GM23338 (cell line): ENCODE results near the gene HDAC11. TPM values are rescaled to one million over a fixed set of nuclear protein-coding genes. Genes with fewer than 3 reads are reported as not detected.

ENCODE experiments used
- ATAC-seq: fragments of 200-7000 bp; cut with Tn5 transposase; 3 replicates; pipeline ENCODE4 v1.9.1; 2020
- DNase-seq: peaks from one replicate; pipeline ENCODE4 v3.0.0-alpha.2; 2015; ENCODE audit warnings: low spot score
- H2AFZ ChIP-seq: fragments of 200-600 bp; sonication (generic); 2 replicates; pipeline ENCODE4 v1.8.0; 2016; ENCODE audit warnings: antibody characterized with exemption, mild to moderate bottlenecking, moderate library complexity
- H3F3A ChIP-seq: fragments of 200-600 bp; sonication (generic); replicated peaks from 2 replicates; pipeline ENCODE4 v1.8.0; 2017; ENCODE audit warnings: antibody characterized with exemption, mixed run types, low read depth
- H3K27ac ChIP-seq: fragments of 200-600 bp; sonication (generic); 2 replicates; pipeline ENCODE4 v1.6.1; 2016; ENCODE audit warnings: low read depth
- H3K27me3 ChIP-seq: fragments of 200-600 bp; sonication (generic); 2 replicates; pipeline ENCODE4 v1.8.0; 2016; ENCODE audit warnings: mild to moderate bottlenecking, mixed run types, moderate library complexity; ENCODE audit not compliant: insufficient read depth
- H3K36me3 ChIP-seq: fragments of 200-600 bp; sonication (generic); 2 replicates; pipeline ENCODE4 v1.8.0; 2016; ENCODE audit warnings: mild to moderate bottlenecking; ENCODE audit not compliant: insufficient read depth
- H3K4me1 ChIP-seq: fragments of 200-600 bp; sonication (generic); 2 replicates; pipeline ENCODE4 v1.8.0; 2016; ENCODE audit warnings: mild to moderate bottlenecking, moderate library complexity; ENCODE audit not compliant: insufficient read depth
- H3K4me2 ChIP-seq: fragments of 200-600 bp; sonication (generic); 2 replicates; pipeline ENCODE4 v1.7.1; 2017; ENCODE audit warnings: mixed run types
- H3K4me3 ChIP-seq: fragments of 200-600 bp; sonication (generic); 2 replicates; pipeline ENCODE4 v1.6.1; 2016; ENCODE audit warnings: mixed run types
- H3K79me2 ChIP-seq: fragments of 200-600 bp; sonication (generic); replicated peaks from 2 replicates; pipeline ENCODE4 v1.8.0; 2017; ENCODE audit warnings: mild to moderate bottlenecking; ENCODE audit not compliant: insufficient read depth
- H3K9me2 ChIP-seq: fragments of 200-600 bp; sonication (generic); 2 replicates; pipeline ENCODE4 v1.8.0; 2017; ENCODE audit not compliant: insufficient read depth
- H4K20me1 ChIP-seq: fragments of 200-600 bp; sonication (generic); replicated peaks from 2 replicates; pipeline ENCODE4 v1.8.0; 2017; ENCODE audit warnings: mild to moderate bottlenecking; ENCODE audit not compliant: insufficient read depth
- H3K27ac Mint-ChIP-seq: 2 replicates; pipeline ENCODE4 v1.8.0; 2020; ENCODE audit warnings: inconsistent platforms, mild to moderate bottlenecking, moderate library complexity, mixed read lengths
- H3K27me3 Mint-ChIP-seq: 3 replicates; pipeline ENCODE4 v1.8.0; 2022; ENCODE audit warnings: low read depth, mild to moderate bottlenecking, moderate library complexity, mixed read lengths, inconsistent platforms; ENCODE audit not compliant: insufficient read depth, poor library complexity
- H3K36me3 Mint-ChIP-seq: 3 replicates; pipeline ENCODE4 v1.8.0; 2021; ENCODE audit warnings: low read depth, mild to moderate bottlenecking, inconsistent platforms, moderate library complexity, mixed read lengths
- H3K4me1 Mint-ChIP-seq: 3 replicates; pipeline ENCODE4 v1.8.0; 2020; ENCODE audit warnings: mild to moderate bottlenecking, inconsistent platforms, mixed read lengths
- H3K4me3 Mint-ChIP-seq: 3 replicates; pipeline ENCODE4 v1.8.0; 2021; ENCODE audit warnings: moderate library complexity, mild to moderate bottlenecking, inconsistent platforms, mixed read lengths
- H3K9me3 Mint-ChIP-seq: 3 replicates; pipeline ENCODE4 v1.8.0; 2020; ENCODE audit warnings: moderate library complexity, mild to moderate bottlenecking, inconsistent platforms, mixed read lengths
- CTCF ChIP-seq, 2 experiments: fragments of 200-600 bp in 1 of 2; sonication (generic) in 1 of 2; conservative IDR thresholded peaks; 2 replicates each; pipeline versions ENCODE4 v1.5.1 to v1.6.1; 2016 to 2017; ENCODE audit warnings: antibody characterized with exemption in 2 of 2, low read depth in 2 of 2, mild to moderate bottlenecking in 2 of 2, moderate library complexity in 1 of 2
- ETS1 ChIP-seq: IDR thresholded peaks from 2 replicates; pipeline ENCODE4 v1.6.1; 2016; ENCODE audit warnings: antibody characterized with exemption
- EZH2 ChIP-seq: fragments of 200-600 bp; sonication (generic); IDR thresholded peaks from one replicate; pipeline ENCODE4 v1.8.0; 2017; ENCODE audit warnings: antibody characterized with exemption, mild to moderate bottlenecking, low read depth; ENCODE audit not compliant: unreplicated experiment
- EZH2phosphoT487 ChIP-seq: fragments of 200-600 bp; sonication (generic); IDR thresholded peaks from one replicate; pipeline ENCODE4 v1.8.1; 2018; ENCODE audit warnings: antibody characterized with exemption; ENCODE audit not compliant: unreplicated experiment
- JUNB ChIP-seq: IDR thresholded peaks from one replicate; pipeline ENCODE4 v1.6.1; 2016; ENCODE audit warnings: antibody characterized with exemption; ENCODE audit not compliant: unreplicated experiment
- NANOG ChIP-seq: IDR thresholded peaks from 2 replicates; pipeline ENCODE4 v1.6.1; 2016; ENCODE audit warnings: antibody characterized with exemption, borderline replicate concordance
- POLR2AphosphoS5 ChIP-seq: IDR thresholded peaks from 2 replicates; pipeline ENCODE4 v1.6.1; 2016; ENCODE audit warnings: antibody characterized with exemption, low read depth
- REST ChIP-seq: IDR thresholded peaks from one replicate; pipeline ENCODE4 v1.6.1; 2018; ENCODE audit warnings: antibody characterized with exemption; ENCODE audit not compliant: unreplicated experiment
- STAT1 ChIP-seq: IDR thresholded peaks from one replicate; pipeline ENCODE4 v1.6.1; 2016; ENCODE audit warnings: antibody characterized with exemption; ENCODE audit not compliant: unreplicated experiment
- ZNF331 ChIP-seq: fragments of 250-450 bp; sonication (Bioruptor Pico); IDR thresholded peaks from 2 replicates; pipeline ENCODE4 v1.5.0; 2020; ENCODE audit warnings: low read depth, mild to moderate bottlenecking, moderate library complexity
- ZNF462 ChIP-seq: fragments of 250-450 bp; sonication (Bioruptor Pico); IDR thresholded peaks from 2 replicates; pipeline ENCODE4 v1.5.0; 2020; ENCODE audit warnings: mild to moderate bottlenecking, moderate library complexity
- polyA plus RNA-seq: library from polyadenylated mRNA; unstranded; fragments of >200 nt; fragmentation: Nextera tagmentation; extraction: Ambion mirVana; gene quantifications from 2 replicates; pipeline ENCODE4 v1.2.1, GENCODE V29; 2016
- total RNA-seq: library from RNA; depleted of rRNA; stranded (reverse); fragments of >200 nt; shearing (Covaris generic); gene quantifications from 2 replicates; pipeline ENCODE4 v1.2.3, GENCODE V29; 2014

HDAC11 gene
- total and polyA plus RNA-seq, 2 experiments from 2014 or later: 5.4 to 15.8 TPM

- TF ChIP-seq EZH2phosphoT487 (no peak), JUNB (no peak), STAT1 (no peak), CTCF (conservative IDR thresholded peaks at IDR 0.05; ENCODE audit: low read depth in 2 of 2) (no peak), POLR2AphosphoS5 (no peak), NANOG (no peak), ETS1 (no peak)
Observed at GRCh38 chr3:13482106-13482690, 2.1 kb downstream of the HDAC11 start (continued).

- H3K9me3 Mint-ChIP-seq: no peaks in the 10 kb centered on the region
- Histone ChIP-seq H3K4me1 (peaks cover 11% of the 10 kb centered on the region), H3K36me3 (no peaks in the 10 kb centered on the region), H3K27me3 (no peaks in the 10 kb centered on the region), H3K4me2 (no peak overlapping the region), H2AFZ (no peak overlapping the region), H3F3A (peaks cover 22% of the 10 kb centered on the region), H3K4me3 (no peak overlapping the region), H3K9me2 (no peaks in the 10 kb centered on the region), H3K79me2 (no peaks in the 10 kb centered on the region), H3K27ac (no peak overlapping the region), H4K20me1 (no peaks in the 10 kb centered on the region)
- ATAC-seq (no peak), DNase-seq (no peak)
- peaks cover 22% of the 10 kb centered on the region for H3K27me3 Mint-ChIP-seq
- H3K27ac Mint-ChIP-seq: no peak overlapping the region; the same call in 1 of the 2 replicates
- H3K4me1 Mint-ChIP-seq: peaks cover 25% of the 10 kb centered on the region
- no peak overlapping the region for H3K4me3 Mint-ChIP-seq
- peaks cover 3% of the 10 kb centered on the region; the same call in 1 of the 3 replicates for H3K36me3 Mint-ChIP-seq
- TF ChIP-seq REST (no peak), ZNF462 (CRISPR knock-in tag) (no peak), NANOG (no peak), POLR2AphosphoS5 (no peak), ZNF331 (CRISPR knock-in tag) (no peak), ETS1 (no peak), EZH2 (no peak), EZH2phosphoT487 (no peak)
Observed at GRCh38 chr3:13483286-13483685, 3.2 kb downstream of the HDAC11 start.
